ENCODE measurements around the gene PHB1. TPM values are rescaled to one million over a fixed set of nuclear protein-coding genes. Genes with fewer than 3 reads are reported as not detected.
A peak's percentile ranks its signal among the peaks of the same experiment; 100 is the strongest.

PHB1 gene
- polyA plus RNA-seq, 1 of the 3 experiments (the other 2 are of a cell fraction): 379 TPM

DNA sequence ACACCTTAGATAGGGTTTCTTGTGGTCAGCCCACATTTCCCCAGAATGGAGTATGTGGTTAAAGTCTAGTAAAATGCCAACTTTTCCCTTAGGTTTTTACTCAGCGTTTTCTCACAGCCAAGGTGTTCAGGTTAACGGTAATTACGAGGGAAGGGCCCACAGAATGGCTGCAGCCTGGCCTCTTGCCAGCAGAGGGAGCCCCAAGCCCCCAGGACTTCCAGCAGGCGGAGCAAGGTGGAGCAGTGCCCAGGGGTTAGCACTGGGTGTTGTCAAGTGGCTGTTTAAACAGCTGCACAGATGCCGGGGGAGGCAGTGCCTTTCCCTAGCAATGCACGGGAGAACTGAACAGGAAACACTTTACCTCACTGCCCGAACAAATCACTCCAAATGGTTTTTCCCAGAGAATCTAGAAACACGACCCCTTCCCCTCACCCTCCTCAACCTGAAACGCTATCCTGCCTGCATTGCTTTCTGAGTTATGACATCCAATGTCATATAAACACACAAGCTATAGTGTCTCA lies 6.6 kb downstream of the PHB1 start (continued):
- TF ChIP-seq, protein P1, sequence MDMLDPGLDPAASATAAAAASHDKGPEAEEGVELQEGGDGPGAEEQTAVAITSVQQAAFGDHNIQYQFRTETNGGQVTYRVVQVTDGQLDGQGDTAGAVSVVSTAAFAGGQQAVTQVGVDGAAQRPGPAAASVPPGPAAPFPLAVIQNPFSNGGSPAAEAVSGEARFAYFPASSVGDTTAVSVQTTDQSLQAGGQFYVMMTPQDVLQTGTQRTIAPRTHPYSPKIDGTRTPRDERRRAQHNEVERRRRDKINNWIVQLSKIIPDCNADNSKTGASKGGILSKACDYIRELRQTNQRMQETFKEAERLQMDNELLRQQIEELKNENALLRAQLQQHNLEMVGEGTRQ (IDR thresholded peaks at IDR 0.05; ENCODE audit: borderline replicate concordance, low read depth, low read length): no peak
- peak; percentile 32 for TF ChIP-seq CHD2 (IDR thresholded peaks at IDR 0.05; ENCODE audit: low read length, partially characterized antibody)

DNA sequence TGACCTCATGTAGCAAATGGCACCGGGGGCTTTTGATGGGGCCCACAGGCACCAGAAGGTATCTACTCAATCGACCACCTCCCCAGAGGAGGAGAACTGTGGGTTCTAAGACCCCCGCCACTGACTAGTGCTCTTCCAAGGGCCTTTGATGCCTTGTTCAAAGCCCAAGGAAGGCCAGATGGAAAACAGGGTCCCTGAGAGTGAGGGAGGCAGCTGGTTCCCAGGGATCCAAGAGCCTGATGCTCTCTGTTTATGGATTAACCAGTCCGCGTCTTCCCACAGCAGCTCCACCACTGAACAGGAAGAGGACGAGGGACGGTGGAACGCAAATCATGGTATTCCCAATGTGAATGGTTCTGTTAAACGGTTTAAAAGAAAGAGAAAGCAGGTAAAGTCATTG lies 7.6 kb downstream of the PHB1 start:
- 98% methylated on average over 8 of the region's 9 CpGs for WGBS (ENCODE audit: low lambda C conversion rate)
- Histone ChIP-seq H3K4me2 (no peak overlapping the region), H3K9me2 (no peaks in the 10 kb centered on the region), H3K4me1 (ENCODE audit: control insufficient read depth in 1 of 2, insufficient read depth in 2 of 2, low read depth in 1 of 2, low read length in 1 of 2) (peaks cover 0 to 4% of the 10 kb centered on the region in 2 experiments; a peak in 1 of 4 replicates), H3K9ac (no peak overlapping the region), H3K27me3 (ENCODE audit: insufficient read depth) (no peaks in the 10 kb centered on the region), H4K20me1 (ENCODE audit: insufficient read depth) (no peaks in the 10 kb centered on the region), H3K27ac (ENCODE audit: low read depth in 2 of 2, low read length in 1 of 2) (no peak overlapping the region), H3F3A (replicated peaks; ENCODE audit: insufficient read depth) (peaks cover 4% of the 10 kb centered on the region), H2AFZ (ENCODE audit: low read depth) (no peak overlapping the region), H3K79me2 (ENCODE audit: insufficient read depth) (no peaks in the 10 kb centered on the region), H3K9me3 (no peaks in the 10 kb centered on the region), H3K36me3 (replicated peaks in 1 of 2; ENCODE audit: control insufficient read depth in 1 of 2, insufficient read depth in 2 of 2, low read length in 1 of 2) (peaks cover 69 to 78% of the 10 kb centered on the region in 2 experiments), H3K4me3 (ENCODE audit: low read depth in 2 of 2, low read length in 1 of 2) (no peak overlapping the region)
- DNase-seq: no peak
- TF ChIP-seq, protein P2, sequence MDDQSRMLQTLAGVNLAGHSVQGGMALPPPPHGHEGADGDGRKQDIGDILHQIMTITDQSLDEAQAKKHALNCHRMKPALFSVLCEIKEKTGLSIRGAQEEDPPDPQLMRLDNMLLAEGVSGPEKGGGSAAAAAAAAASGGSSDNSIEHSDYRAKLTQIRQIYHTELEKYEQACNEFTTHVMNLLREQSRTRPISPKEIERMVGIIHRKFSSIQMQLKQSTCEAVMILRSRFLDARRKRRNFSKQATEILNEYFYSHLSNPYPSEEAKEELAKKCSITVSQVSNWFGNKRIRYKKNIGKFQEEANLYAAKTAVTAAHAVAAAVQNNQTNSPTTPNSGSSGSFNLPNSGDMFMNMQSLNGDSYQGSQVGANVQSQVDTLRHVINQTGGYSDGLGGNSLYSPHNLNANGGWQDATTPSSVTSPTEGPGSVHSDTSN (IDR thresholded peaks at IDR 0.05): no peak
- TF ChIP-seq, protein P3, sequence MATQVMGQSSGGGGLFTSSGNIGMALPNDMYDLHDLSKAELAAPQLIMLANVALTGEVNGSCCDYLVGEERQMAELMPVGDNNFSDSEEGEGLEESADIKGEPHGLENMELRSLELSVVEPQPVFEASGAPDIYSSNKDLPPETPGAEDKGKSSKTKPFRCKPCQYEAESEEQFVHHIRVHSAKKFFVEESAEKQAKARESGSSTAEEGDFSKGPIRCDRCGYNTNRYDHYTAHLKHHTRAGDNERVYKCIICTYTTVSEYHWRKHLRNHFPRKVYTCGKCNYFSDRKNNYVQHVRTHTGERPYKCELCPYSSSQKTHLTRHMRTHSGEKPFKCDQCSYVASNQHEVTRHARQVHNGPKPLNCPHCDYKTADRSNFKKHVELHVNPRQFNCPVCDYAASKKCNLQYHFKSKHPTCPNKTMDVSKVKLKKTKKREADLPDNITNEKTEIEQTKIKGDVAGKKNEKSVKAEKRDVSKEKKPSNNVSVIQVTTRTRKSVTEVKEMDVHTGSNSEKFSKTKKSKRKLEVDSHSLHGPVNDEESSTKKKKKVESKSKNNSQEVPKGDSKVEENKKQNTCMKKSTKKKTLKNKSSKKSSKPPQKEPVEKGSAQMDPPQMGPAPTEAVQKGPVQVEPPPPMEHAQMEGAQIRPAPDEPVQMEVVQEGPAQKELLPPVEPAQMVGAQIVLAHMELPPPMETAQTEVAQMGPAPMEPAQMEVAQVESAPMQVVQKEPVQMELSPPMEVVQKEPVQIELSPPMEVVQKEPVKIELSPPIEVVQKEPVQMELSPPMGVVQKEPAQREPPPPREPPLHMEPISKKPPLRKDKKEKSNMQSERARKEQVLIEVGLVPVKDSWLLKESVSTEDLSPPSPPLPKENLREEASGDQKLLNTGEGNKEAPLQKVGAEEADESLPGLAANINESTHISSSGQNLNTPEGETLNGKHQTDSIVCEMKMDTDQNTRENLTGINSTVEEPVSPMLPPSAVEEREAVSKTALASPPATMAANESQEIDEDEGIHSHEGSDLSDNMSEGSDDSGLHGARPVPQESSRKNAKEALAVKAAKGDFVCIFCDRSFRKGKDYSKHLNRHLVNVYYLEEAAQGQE (IDR thresholded peaks at IDR 0.05; ENCODE audit: low read depth, low read length): no peak
- TF ChIP-seq FOXJ3 (CRISPR knock-in tag; IDR thresholded peaks at IDR 0.05): no peak
- no peak for TF ChIP-seq TEAD4 (IDR thresholded peaks at IDR 0.05; ENCODE audit: borderline replicate concordance, insufficient read depth)
- no peak for TF ChIP-seq TAF1 (IDR thresholded peaks at IDR 0.05; ENCODE audit: borderline replicate concordance, low read depth, low read length)
- no peak for TF ChIP-seq POLR2AphosphoS5 (IDR thresholded peaks at IDR 0.05; ENCODE audit: low read depth, low read length)
- TF ChIP-seq, protein P4, sequence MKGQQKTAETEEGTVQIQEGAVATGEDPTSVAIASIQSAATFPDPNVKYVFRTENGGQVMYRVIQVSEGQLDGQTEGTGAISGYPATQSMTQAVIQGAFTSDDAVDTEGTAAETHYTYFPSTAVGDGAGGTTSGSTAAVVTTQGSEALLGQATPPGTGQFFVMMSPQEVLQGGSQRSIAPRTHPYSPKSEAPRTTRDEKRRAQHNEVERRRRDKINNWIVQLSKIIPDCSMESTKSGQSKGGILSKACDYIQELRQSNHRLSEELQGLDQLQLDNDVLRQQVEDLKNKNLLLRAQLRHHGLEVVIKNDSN (IDR thresholded peaks at IDR 0.05; ENCODE audit: borderline replicate concordance, low read depth): no peak
- no peak for TF ChIP-seq EZH2phosphoT487 (IDR thresholded peaks at IDR 0.05; ENCODE audit: borderline replicate concordance, low read depth)
- no peak for TF ChIP-seq NRF1 (IDR thresholded peaks at IDR 0.05; ENCODE audit: low read depth, low read length)
- TF ChIP-seq, protein P5, sequence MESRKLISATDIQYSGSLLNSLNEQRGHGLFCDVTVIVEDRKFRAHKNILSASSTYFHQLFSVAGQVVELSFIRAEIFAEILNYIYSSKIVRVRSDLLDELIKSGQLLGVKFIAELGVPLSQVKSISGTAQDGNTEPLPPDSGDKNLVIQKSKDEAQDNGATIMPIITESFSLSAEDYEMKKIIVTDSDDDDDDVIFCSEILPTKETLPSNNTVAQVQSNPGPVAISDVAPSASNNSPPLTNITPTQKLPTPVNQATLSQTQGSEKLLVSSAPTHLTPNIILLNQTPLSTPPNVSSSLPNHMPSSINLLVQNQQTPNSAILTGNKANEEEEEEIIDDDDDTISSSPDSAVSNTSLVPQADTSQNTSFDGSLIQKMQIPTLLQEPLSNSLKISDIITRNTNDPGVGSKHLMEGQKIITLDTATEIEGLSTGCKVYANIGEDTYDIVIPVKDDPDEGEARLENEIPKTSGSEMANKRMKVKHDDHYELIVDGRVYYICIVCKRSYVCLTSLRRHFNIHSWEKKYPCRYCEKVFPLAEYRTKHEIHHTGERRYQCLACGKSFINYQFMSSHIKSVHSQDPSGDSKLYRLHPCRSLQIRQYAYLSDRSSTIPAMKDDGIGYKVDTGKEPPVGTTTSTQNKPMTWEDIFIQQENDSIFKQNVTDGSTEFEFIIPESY (IDR thresholded peaks at IDR 0.05; ENCODE audit: borderline replicate concordance, low read depth): no peak
- TF ChIP-seq, protein P6, sequence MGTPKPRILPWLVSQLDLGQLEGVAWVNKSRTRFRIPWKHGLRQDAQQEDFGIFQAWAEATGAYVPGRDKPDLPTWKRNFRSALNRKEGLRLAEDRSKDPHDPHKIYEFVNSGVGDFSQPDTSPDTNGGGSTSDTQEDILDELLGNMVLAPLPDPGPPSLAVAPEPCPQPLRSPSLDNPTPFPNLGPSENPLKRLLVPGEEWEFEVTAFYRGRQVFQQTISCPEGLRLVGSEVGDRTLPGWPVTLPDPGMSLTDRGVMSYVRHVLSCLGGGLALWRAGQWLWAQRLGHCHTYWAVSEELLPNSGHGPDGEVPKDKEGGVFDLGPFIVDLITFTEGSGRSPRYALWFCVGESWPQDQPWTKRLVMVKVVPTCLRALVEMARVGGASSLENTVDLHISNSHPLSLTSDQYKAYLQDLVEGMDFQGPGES (IDR thresholded peaks at IDR 0.05; ENCODE audit: low read depth, low read length): no peak
- TF ChIP-seq, protein P1 (IDR thresholded peaks at IDR 0.05; ENCODE audit: borderline replicate concordance, low read depth, low read length): no peak
- TF ChIP-seq, protein P7, sequence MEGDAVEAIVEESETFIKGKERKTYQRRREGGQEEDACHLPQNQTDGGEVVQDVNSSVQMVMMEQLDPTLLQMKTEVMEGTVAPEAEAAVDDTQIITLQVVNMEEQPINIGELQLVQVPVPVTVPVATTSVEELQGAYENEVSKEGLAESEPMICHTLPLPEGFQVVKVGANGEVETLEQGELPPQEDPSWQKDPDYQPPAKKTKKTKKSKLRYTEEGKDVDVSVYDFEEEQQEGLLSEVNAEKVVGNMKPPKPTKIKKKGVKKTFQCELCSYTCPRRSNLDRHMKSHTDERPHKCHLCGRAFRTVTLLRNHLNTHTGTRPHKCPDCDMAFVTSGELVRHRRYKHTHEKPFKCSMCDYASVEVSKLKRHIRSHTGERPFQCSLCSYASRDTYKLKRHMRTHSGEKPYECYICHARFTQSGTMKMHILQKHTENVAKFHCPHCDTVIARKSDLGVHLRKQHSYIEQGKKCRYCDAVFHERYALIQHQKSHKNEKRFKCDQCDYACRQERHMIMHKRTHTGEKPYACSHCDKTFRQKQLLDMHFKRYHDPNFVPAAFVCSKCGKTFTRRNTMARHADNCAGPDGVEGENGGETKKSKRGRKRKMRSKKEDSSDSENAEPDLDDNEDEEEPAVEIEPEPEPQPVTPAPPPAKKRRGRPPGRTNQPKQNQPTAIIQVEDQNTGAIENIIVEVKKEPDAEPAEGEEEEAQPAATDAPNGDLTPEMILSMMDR (IDR thresholded peaks at IDR 0.05): no peak
- POLR2A ChIA-PET: no interaction called here
- CTCF ChIA-PET: interaction anchor here (0.6 to 24.3 kb wide), 63 partner anchors 10 to 594 kb away, joined by 3 to 496 read pairs (median 6); partner anchors contain the start of genes NGFR, NXPH3, PHOSPHO1 and SLC35B1

Data from SK-N-SH (cell line).